ENCODE measurements around the gene NKAPL. TPM values are rescaled to one million over a fixed set of nuclear protein-coding genes. Genes with fewer than 3 reads are reported as not detected.

NKAPL gene
- total RNA-seq, 2 donors from 2014 or later: 0.21 TPM; not detected in 1

DNA sequence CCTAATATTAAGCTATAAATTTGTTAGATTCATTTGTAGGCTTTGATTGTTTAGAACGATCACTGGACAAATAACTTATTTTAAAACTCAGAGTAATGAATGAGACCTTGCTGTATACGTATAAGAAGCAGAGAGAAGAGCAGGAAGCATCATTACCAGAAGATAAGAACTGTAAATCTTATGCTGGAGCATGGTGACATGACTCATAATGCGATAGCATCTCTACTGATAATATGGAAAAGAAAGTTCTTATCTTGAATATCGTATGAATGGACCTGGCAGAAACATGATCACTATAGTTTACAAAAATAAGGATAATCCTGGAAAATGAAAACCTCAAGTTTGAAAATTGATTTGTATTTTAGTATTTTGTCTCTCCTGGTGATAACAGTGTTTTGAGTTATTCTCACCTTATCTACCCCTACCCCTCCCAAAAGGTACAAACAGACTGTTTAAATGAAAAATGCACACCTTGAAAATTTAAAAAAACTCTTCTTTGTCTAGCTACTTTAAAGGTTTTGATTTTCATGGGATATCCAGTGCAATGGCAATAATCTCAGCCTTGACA lies 5.8 kb downstream of the NKAPL start:
- Mint-ChIP-seq H3K9me3 (no peaks in the 10 kb centered on the region), H3K27me3 (peaks cover 3% of the 10 kb centered on the region), H3K36me3 (ENCODE audit: low read depth) (no peaks in the 10 kb centered on the region), H3K4me3 (no peak overlapping the region), H3K27ac (no peak overlapping the region), H3K4me1 (peaks cover 4% of the 10 kb centered on the region)
- no peak for ATAC-seq (replicated peaks)

DNA sequence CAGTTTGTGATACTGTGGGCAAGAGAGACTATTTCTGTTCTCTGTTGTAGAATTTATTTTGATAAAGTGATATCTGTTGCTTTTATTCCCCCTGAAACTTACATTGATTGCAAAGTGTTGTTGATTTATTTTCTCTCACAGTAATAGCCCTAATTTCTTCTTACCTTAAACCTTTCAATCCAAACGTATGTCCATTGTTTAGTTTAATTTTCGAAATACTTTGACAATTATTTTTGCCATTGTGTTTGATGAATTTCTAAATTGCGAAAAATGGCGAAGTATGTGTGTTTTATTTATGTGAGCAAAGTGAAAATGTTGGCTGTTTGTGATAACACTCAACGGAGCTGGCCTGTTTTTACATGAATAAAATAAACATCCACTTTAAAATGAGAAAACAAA lies 7.5 kb downstream of the NKAPL start:
- Mint-ChIP-seq H3K27me3 (peaks cover 3% of the 10 kb centered on the region), H3K27ac (no peak overlapping the region), H3K9me3 (no peaks in the 10 kb centered on the region), H3K36me3 (ENCODE audit: low read depth) (peaks cover under 1% of the 10 kb centered on the region), H3K4me1 (peaks cover 7% of the 10 kb centered on the region), H3K4me3 (no peak overlapping the region)
- no peak for ATAC-seq (replicated peaks)

DNA sequence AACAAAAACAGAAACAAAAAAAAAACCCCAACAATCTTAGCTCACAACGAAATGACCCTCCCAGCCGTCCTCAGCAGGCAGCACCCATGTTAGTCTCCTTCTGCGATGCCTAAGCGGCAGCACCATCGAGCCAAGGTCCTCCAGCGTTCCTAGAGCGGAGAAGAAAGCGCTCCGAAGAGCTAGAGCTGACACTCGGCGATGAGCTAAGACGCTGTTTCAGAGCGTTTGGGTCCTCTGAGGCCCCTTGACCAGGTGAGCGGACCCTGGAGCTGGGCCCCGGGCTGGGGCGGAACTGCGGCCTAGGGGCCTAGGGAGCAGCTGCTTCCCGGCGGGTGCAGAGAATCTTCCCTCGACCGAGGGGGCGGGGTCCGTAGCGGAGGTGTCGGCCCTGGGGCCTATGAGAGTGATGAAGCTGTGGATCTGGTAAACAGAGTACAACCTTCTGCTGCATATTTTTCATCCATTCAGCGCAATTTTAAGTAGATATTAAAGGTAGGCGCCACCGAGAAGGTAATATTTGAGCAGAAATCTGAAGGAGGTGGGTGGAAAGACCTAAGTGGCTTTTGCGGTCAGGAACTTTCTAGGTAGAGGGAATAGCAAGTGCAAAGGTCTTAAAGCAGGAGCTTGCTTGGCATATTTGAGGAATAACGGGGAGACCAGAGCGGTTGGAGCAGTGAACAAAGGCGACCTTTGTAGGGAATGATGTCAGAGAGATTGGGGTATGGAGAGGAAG lies 8.0 kb downstream of the NKAPL start, which contains the start of gene ZSCAN26:
Gene ZSCAN26, plus strand, starts transcription at position 182 of the 733 bp plus-strand sequence. CDS start 4,777 bp downstream, outside the sequence.
- Mint-ChIP-seq H3K4me1 (peaks cover 7% of the 10 kb centered on the region), H3K9me3 (no peaks in the 10 kb centered on the region), H3K4me3 (no peak within 1 kb of the TSS), H3K36me3 (ENCODE audit: low read depth) (peaks cover 6% of the 10 kb centered on the region), H3K27me3 (peaks cover 3% of the 10 kb centered on the region), H3K27ac (no peak within 1 kb of the TSS)
- ATAC-seq (replicated peaks): peak; percentile 92

DNA sequence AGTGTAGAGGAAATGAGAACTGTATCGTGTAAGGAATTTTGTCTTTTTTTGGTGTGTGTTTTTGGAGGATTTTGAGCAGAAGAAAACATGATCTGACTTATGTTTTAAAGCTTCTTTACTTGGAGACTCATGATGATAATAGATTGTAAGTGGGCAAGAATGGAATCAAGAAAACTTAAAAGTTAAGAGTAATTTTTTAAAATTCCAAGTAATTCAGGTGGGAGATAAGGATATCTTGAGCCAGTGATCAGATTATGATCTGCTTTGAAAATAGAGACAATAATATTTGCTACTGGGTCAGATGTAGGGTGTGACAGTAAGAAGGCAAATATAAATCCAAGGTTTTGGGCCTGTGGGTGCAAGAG lies 8.6 kb downstream of the NKAPL start:
- Mint-ChIP-seq H3K36me3 (ENCODE audit: low read depth) (peaks cover 12% of the 10 kb centered on the region), H3K27me3 (peaks cover 3% of the 10 kb centered on the region), H3K4me1 (peaks cover 7% of the 10 kb centered on the region), H3K27ac (no peak overlapping the region), H3K9me3 (no peaks in the 10 kb centered on the region), H3K4me3 (no peak overlapping the region)
- no peak for ATAC-seq (replicated peaks)

DNA sequence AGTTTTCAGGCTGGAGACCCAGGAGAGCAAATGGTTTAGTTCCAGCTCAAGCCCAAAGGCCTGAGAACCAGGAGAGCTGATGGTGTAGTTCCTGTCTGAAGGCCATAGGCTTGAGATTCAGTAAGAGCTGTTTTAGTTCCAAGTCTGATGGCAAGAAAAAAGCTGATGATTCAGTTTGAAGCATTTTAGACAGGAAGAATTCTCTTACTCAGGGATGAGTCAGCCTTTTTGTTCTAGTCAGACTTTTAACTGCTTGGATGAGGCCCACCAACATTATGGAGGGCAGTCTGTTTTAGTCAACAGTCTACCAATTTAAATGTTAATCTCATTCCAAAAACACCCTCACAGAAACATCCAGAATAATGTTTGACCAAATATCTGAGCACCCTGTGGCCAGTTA lies 10.4 kb downstream of the NKAPL start:
- H3K27me3 Mint-ChIP-seq: no peaks in the 10 kb centered on the region
- peaks cover 30% of the 10 kb centered on the region for H3K36me3 Mint-ChIP-seq (ENCODE audit: low read depth)
- ATAC-seq (replicated peaks): peak; percentile 71
- H3K4me1 Mint-ChIP-seq: peaks cover 7% of the 10 kb centered on the region
- peak overlapping the region; percentile 72 for H3K27ac Mint-ChIP-seq
- peak overlapping the region; percentile 39 for H3K4me3 Mint-ChIP-seq
- no peaks in the 10 kb centered on the region for H3K9me3 Mint-ChIP-seq

DNA sequence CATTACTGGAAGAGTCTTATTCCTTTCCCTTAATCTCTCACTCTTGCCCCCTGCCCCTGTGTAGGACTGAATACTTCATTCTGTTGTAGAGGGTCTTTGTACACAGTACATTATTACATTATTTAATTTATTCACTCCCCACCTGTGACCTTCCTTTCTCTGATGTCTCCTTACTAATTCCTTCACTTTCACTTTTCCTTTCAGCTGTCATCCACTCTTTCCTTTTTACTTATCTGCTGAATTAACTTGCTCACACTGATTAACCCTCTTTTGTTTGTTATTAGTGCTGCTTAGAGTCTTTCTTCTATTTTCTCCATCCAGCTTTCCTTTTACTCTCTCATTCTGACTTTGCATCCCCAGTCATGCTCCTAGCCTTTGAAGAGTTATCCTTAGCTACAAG lies 15.8 kb downstream of the NKAPL start:
- Mint-ChIP-seq H3K9me3 (no peaks in the 10 kb centered on the region), H3K27me3 (no peaks in the 10 kb centered on the region), H3K4me3 (no peak overlapping the region), H3K27ac (peak overlapping the region; percentile 3), H3K4me1 (peaks cover 10% of the 10 kb centered on the region), H3K36me3 (ENCODE audit: low read depth) (peaks cover 56% of the 10 kb centered on the region)
- no peak for ATAC-seq (replicated peaks)

DNA sequence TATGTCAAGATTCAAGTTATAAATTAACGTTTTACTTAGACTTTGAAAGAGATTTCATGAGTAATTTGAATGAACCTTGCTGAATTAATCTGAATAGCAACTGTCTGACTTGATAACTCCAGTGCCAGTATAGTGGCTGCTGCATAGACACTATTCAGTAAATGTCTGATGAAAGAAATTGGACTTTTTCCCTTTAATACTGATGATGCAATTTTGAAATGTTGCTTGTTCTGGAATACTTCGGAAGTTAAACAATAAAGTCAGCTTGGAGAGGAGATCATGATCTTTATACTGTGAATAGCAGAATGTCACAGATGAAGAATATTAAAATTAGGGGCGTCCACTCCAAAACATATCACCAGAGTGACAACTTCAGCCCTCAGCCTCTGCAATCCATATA lies 18.6 kb downstream of the NKAPL start:
- Mint-ChIP-seq H3K36me3 (ENCODE audit: low read depth) (peaks cover 44% of the 10 kb centered on the region), H3K4me3 (no peak overlapping the region), H3K4me1 (peaks cover 6% of the 10 kb centered on the region), H3K27ac (no peak overlapping the region), H3K27me3 (peaks cover 11% of the 10 kb centered on the region), H3K9me3 (no peaks in the 10 kb centered on the region)
- no peak for ATAC-seq (replicated peaks)

DNA sequence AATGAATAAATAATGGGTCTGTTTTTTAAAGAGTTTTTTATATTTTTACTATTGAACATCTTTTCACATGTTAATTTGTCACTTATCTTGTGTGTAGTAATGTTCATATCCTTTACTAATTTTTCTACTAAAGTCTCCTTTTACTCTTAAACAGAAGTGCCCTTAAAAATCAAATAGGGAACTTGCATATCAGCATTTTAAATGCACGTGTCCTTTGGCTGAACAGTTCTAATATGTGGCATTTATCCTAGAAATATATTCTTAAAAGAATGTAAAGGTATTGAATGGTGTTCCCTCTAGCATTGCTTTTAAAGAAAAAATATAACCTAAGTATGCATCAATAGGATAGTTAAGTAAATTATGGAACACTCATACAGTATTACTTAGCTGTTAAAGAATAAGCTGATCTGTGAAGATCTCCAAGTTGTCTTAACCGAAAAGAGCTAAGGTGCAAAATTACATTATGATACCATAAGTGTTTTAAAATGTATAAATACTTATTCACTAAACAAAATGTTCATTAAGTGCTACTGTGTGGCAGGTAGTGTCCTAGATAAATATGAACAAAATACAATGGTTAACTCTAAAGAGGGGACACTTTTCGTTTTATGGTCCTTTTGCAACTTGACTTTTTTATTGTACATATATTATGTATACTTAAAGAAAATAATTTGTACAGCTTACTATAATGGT lies 21.6 kb downstream of the NKAPL start:
- Mint-ChIP-seq H3K27ac (no peak overlapping the region), H3K4me3 (peak overlapping the region; percentile 68), H3K4me1 (no peaks in the 10 kb centered on the region), H3K9me3 (no peaks in the 10 kb centered on the region), H3K36me3 (ENCODE audit: low read depth) (peaks cover 14% of the 10 kb centered on the region), H3K27me3 (peaks cover 13% of the 10 kb centered on the region)
- no peak for ATAC-seq (replicated peaks)

DNA sequence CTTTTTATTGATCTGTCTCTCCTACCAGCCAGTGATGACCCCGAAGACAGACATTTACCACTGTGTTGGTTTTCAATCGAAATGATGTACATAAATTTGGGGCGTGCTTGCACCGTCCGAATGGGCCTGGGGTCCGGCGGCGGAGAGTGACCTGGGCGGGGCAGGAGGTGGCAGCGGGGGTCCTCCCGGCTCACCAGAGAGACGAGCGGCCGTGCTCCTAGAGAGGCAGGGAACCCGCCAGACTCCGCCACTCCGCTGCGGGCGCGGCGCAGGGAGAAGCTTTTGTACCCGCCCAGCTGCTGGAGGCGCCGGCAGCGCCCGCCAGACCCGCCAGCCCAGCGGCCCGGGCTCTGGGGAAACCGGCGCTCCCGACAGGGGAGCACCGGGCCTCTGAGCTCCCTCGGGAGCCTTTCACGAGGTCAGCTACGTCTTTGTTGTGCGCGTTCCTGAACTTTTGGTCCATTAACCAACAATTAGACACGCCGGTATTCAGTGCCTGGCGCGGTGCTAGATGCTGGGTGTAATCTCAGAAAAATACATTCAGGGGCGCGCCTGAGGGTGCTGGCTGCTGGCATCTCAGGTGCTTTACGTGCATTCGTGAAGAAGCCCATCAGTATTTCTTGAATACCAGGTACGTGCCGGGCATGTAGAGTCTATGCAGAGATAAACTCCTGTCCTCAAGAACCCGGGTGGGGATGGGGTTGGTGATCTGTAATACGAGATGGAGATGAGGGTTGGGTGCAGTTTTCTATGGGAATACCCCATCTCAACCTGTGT lies 22.4 kb downstream of the NKAPL start, which contains the start of gene PGBD1:
Gene PGBD1, plus strand, starts transcription at position 285 of the 777 bp plus-strand sequence. CDS start 2,242 bp downstream, outside the sequence.
- Mint-ChIP-seq H3K4me1 (no peaks in the 10 kb centered on the region), H3K9me3 (no peaks in the 10 kb centered on the region), H3K4me3 (peak within 1 kb of the TSS; percentile 68), H3K36me3 (ENCODE audit: low read depth) (peaks cover 9% of the 10 kb centered on the region), H3K27ac (no peak within 1 kb of the TSS), H3K27me3 (peaks cover 14% of the 10 kb centered on the region)
- ATAC-seq (replicated peaks): peak; percentile 82

DNA sequence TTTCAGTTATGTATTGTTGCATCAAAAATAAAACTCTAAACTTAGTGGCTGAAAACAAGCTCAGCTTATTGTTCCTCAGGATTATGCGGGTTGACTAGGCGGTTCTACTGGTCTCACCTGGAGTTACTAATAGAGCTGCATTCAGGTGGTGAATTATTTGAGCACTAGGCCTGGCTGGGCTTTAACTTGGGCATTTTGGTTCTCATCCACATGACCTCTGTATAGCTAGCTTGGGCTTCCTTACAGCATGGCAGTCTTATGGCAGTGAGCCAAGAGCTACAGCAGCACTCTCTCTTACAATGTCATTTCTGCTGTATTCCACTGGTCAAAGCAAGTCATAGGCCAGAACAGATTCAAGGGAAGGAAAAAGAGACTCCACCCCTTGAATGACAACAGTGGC lies 23.8 kb downstream of the NKAPL start:
- Mint-ChIP-seq H3K4me3 (no peak overlapping the region), H3K36me3 (ENCODE audit: low read depth) (peaks cover 6% of the 10 kb centered on the region), H3K9me3 (no peaks in the 10 kb centered on the region), H3K27me3 (peaks cover 16% of the 10 kb centered on the region), H3K4me1 (no peaks in the 10 kb centered on the region), H3K27ac (no peak overlapping the region)
- ATAC-seq (replicated peaks): no peak

DNA sequence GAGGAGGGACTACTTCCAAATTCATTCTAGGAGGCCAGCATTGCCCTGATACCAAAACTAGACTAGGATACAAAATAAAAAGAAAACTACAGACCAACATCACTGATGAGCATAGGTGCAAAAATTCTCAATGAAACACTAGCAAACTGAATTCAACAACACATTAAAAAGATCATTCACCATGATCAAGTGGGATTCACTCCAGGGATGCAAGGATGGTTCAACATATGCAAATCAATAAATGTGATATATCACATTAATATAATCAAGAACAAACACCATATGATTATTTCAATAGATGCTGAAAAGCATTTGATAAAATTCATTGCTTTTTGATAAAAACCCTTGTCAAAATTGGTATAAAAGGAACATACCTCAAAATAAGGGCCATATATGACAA lies 32.5 kb downstream of the NKAPL start:
- no peak overlapping the region for H3K27ac Mint-ChIP-seq
- H3K4me3 Mint-ChIP-seq: no peak overlapping the region
- peaks cover 2% of the 10 kb centered on the region for H3K27me3 Mint-ChIP-seq
- no peaks in the 10 kb centered on the region for H3K9me3 Mint-ChIP-seq
- peaks cover 3% of the 10 kb centered on the region for H3K36me3 Mint-ChIP-seq (ENCODE audit: low read depth)
- no peak for ATAC-seq (replicated peaks)
- no peaks in the 10 kb centered on the region for H3K4me1 Mint-ChIP-seq

DNA sequence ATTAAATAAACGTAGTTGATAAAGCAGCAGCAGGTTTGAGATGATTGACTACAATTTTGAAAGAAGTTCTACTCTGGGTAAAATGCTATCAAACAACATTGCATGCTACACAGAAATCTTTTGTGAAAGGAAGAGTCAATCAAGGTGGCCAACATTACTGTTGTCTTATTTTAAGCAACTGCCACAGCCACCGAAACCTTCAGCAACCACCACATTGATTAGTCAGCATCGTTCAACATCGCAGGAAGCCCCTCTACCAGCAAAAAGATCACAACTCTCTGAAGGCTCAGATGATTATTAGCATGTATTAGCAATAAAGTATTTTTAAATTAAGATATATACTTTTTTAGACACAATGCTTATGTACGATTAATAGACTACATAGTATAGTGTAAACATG lies 36.2 kb downstream of the NKAPL start:
- Mint-ChIP-seq H3K4me3 (no peak overlapping the region), H3K4me1 (no peaks in the 10 kb centered on the region), H3K36me3 (ENCODE audit: low read depth) (no peaks in the 10 kb centered on the region), H3K9me3 (no peaks in the 10 kb centered on the region), H3K27ac (no peak overlapping the region), H3K27me3 (no peaks in the 10 kb centered on the region)
- no peak for ATAC-seq (replicated peaks)

DNA sequence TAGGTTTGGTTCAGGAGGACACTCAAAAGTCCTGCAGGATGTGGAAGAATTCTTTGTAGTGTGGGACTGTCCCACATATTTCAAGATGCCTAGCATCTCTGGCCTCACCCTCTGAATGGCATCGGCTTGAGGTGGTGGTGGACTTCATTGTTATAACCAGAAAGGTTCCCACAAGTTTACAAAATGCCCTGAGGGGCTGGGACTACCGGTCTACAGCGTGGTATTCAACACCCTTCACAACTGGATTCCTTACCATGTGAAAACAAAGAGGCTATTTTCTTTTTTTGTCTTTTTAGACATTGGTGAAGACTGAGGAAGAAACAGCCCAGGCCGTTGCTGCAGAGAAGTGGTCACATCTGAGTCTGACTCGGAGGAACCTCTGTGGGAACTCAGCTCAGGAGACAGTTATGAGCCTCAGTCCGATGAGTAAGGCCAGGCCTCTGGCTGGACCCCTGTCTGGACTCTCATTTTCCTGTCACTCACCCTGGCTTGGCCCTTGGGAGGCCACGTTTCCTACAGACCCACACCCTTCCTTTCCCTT lies 37.5 kb downstream of the NKAPL start:
- Mint-ChIP-seq H3K27me3 (no peaks in the 10 kb centered on the region), H3K36me3 (ENCODE audit: low read depth) (no peaks in the 10 kb centered on the region), H3K27ac (no peak overlapping the region), H3K9me3 (no peaks in the 10 kb centered on the region), H3K4me3 (no peak overlapping the region), H3K4me1 (no peaks in the 10 kb centered on the region)
- no peak for ATAC-seq (replicated peaks)

DNA sequence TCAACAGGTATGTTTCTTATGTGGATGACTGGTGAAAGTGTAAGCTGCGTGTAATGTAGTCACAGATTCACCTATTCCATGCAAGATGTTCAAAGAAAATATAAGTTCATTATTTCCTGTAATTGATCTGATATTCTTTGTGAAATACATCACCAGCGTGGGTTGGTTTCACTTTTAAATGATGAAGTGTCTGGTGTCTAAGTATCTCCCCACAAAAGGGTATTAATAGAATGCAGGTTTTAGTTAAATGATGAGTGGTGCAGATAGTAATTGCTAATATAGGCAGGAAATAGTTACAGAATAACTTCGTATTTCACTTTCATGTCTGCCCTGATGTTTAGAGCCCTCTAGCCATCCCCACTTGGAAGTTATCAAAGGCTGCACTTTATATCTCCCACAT lies 44.5 kb downstream of the NKAPL start:
- ATAC-seq (replicated peaks): peak; percentile 82
- Mint-ChIP-seq H3K27me3 (peaks cover 4% of the 10 kb centered on the region), H3K9me3 (peaks cover 5% of the 10 kb centered on the region), H3K27ac (peak overlapping the region; percentile 58), H3K4me1 (peaks cover 14% of the 10 kb centered on the region), H3K4me3 (peak overlapping the region; percentile 37), H3K36me3 (ENCODE audit: low read depth) (no peaks in the 10 kb centered on the region)

Data from activated T-helper 17 cell treated with anti-CD3 and anti-CD28 coated beads, Interleukin-2, amount 50 U/mL, for 72 hours (primary cell).